ENCODE measurements around the gene ANKRD1. TPM values are rescaled to one million over a fixed set of nuclear protein-coding genes. Genes with fewer than 3 reads are reported as not detected.

ANKRD1 gene
- total RNA-seq, 1 experiment from 2014 or later, result 0.26 TPM

DNA sequence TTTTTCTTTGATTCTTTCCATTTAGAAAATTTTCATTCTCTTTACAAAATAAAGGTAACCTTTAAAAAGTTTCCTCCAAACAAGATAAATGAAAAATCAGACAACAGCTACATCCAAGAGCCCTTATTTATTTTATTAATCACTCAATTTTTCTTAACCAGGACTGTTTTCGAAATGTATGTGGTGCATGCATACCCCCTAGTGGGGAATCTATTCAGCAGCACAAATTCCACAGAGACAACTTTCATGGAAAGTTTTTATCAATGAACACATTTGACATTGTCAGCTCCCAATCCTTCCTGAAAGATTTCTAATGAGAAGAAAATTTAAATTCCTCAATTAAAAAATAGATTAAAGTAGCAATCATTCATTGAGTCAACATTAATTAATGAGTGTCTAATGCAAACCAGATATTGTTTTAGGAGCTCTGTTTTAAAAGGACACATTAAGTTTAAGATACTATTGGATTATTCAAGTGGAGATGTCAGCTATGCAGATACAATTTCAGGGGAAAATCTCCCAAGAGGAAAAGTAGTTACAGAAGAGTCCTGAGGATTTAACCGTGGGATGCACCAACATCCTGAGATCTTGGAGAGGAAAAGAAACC is 57.9 kb downstream of the ANKRD1 start:
- TF ChIP-seq, protein P1, sequence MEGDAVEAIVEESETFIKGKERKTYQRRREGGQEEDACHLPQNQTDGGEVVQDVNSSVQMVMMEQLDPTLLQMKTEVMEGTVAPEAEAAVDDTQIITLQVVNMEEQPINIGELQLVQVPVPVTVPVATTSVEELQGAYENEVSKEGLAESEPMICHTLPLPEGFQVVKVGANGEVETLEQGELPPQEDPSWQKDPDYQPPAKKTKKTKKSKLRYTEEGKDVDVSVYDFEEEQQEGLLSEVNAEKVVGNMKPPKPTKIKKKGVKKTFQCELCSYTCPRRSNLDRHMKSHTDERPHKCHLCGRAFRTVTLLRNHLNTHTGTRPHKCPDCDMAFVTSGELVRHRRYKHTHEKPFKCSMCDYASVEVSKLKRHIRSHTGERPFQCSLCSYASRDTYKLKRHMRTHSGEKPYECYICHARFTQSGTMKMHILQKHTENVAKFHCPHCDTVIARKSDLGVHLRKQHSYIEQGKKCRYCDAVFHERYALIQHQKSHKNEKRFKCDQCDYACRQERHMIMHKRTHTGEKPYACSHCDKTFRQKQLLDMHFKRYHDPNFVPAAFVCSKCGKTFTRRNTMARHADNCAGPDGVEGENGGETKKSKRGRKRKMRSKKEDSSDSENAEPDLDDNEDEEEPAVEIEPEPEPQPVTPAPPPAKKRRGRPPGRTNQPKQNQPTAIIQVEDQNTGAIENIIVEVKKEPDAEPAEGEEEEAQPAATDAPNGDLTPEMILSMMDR (IDR thresholded peaks at IDR 0.05), result peak; percentile 82; the same call in 1 of the 2 replicates
- no peak for TF ChIP-seq POLR2AphosphoS5 (IDR thresholded peaks at IDR 0.05; ENCODE audit: low read depth, low read length)
- no peak for ATAC-seq
- CTCF ChIA-PET, result interaction anchor here (0.9 kb wide), 1 partner anchor 112 kb away, joined by 3 read pairs; no protein-coding TSS in a partner anchor
- Histone ChIP-seq H3K36me3 (ENCODE audit: control insufficient read depth, insufficient read depth, low read length) (no peaks in the 10 kb centered on the region), H3K4me3 (ENCODE audit: low read depth in 2 of 2, low read length in 2 of 2) (no peak overlapping the region), H3K4me1 (ENCODE audit: control insufficient read depth, insufficient read depth, low read length) (no peaks in the 10 kb centered on the region; the same call in 1 of the 2 replicates), H3K27ac (ENCODE audit: low read length) (no peak overlapping the region), H3K27me3 (ENCODE audit: control insufficient read depth, insufficient read depth, low read length) (peaks cover 27% of the 10 kb centered on the region), H3K9me3 (ENCODE audit: control insufficient read depth, insufficient read depth, low read depth, low read length) (no peaks in the 10 kb centered on the region)
- intact Hi-C loops (cut with micrococcal nuclease; ENCODE audit: unreplicated experiment) (loop anchor here (1.0 to 5.0 kb wide), 3 partner anchors 112 to 1071 kb away; no protein-coding TSS in a partner anchor), in situ Hi-C loops (cut with HindIII; ENCODE audit: low pct_unique_long_range_greater_than_20kb, low sequenced_read_pairs) (no loop called here)
- DNase-seq (ENCODE audit: low read depth, low spot score), result peak; percentile 36
- POLR2A ChIA-PET, result no interaction called here
- no TSS peak for BruUV-seq (replicated peaks)

Other genes with a start within 250 kb of the ANKRD1 start
- 0.33 TPM for gene HTR7, start 63.0 kb downstream of the ANKRD1 start, total RNA-seq (2021; ENCODE audit: unreplicated experiment)
- 59.0 TPM for gene RPP30, start 49.1 kb downstream of the ANKRD1 start, total RNA-seq (2021; ENCODE audit: unreplicated experiment)

All from Panc1 (cell line).